ENCODE results near the gene SLAIN2. TPM values are rescaled to one million over a fixed set of nuclear protein-coding genes. Genes with fewer than 3 reads are reported as not detected.
"Not testable (repeated sequence)": the region's sequence is repeated elsewhere in the genome, so short reads cannot be mapped to it uniquely, and the experiment has no call there.

Gene SLAIN2
- total RNA-seq, 2 experiments from 2014 or later: 46.3 to 47.0 TPM

DNA sequence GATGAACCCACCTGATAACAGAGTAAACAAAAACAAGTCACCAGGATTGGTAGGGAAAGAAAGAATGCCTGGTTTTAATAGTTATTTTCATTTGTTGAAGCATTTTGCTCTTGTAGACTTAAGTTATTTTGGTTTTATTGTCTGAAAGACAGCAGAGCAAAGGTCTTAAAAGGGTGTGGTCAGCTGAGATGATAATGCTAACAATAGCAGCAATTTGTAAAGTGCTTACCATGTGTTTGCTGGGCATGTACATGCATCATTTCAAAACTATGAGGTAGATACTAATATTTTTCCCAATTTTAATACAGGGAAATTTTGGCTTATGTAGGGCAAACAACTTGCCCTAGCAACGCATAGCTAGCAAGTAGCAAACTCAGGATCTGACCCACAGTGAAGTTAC, 95.0 kb downstream of the SLAIN2 start:
- Mint-ChIP-seq H3K27me3 (no peaks in the 10 kb centered on the region), H3K27ac (no peak overlapping the region), H3K9me3 (no peaks in the 10 kb centered on the region), H3K4me1 (ENCODE audit: low read depth) (peaks cover 12% of the 10 kb centered on the region), H3K4me3 (no peak overlapping the region), H3K36me3 (ENCODE audit: low read depth) (no peaks in the 10 kb centered on the region)
- no peaks in the 10 kb centered on the region for H3K27me3 ChIP-seq (ENCODE audit: control insufficient read depth in 1 of 2, insufficient read depth in 2 of 2, low read length in 2 of 2)
- POLR2A ChIA-PET: no interaction called here
- CTCF ChIA-PET: no interaction called here
- DNase-seq (no peak), ATAC-seq (ENCODE audit: poor library complexity) (no peak)
- H3K4me1 ChIP-seq (ENCODE audit: insufficient read depth, low read length): peaks cover 4% of the 10 kb centered on the region
- intact Hi-C loops (cut with DNase I, micrococcal nuclease): no loop called here
- TF ChIP-seq, protein P1, sequence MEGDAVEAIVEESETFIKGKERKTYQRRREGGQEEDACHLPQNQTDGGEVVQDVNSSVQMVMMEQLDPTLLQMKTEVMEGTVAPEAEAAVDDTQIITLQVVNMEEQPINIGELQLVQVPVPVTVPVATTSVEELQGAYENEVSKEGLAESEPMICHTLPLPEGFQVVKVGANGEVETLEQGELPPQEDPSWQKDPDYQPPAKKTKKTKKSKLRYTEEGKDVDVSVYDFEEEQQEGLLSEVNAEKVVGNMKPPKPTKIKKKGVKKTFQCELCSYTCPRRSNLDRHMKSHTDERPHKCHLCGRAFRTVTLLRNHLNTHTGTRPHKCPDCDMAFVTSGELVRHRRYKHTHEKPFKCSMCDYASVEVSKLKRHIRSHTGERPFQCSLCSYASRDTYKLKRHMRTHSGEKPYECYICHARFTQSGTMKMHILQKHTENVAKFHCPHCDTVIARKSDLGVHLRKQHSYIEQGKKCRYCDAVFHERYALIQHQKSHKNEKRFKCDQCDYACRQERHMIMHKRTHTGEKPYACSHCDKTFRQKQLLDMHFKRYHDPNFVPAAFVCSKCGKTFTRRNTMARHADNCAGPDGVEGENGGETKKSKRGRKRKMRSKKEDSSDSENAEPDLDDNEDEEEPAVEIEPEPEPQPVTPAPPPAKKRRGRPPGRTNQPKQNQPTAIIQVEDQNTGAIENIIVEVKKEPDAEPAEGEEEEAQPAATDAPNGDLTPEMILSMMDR (IDR thresholded peaks at IDR 0.05): no peak
- no peaks in the 10 kb centered on the region for H3K9me3 ChIP-seq (ENCODE audit: control insufficient read depth in 1 of 2, insufficient read depth in 1 of 2, low read length in 2 of 2)
- no peak overlapping the region for H3K27ac ChIP-seq (ENCODE audit: low read depth in 1 of 2, low read length in 2 of 2)
- no peaks in the 10 kb centered on the region for H3K36me3 ChIP-seq (ENCODE audit: insufficient read depth, low read length)
- no peak overlapping the region for H3K4me3 ChIP-seq (ENCODE audit: low read length)

DNA sequence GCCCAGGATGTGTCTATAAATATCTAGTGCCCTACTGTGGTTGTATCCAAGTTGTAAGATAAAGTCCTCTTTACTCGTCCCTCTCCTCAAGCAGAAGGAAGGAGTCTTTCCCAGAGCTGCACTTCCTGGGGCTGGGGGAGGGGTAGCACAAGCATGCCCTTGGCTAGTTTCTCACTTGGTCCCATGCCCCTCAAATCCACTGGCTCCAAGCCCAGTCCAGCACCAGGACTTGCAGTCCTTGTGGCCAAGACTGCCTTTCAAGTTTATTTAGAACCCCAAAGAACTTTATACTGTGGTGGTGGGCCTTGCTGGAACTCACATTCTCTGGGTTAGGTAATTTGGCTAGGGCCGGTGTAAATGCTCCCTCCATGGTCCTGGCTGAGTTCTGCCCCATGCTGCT, 98.7 kb downstream of the SLAIN2 start:
- Histone ChIP-seq H3K27ac (ENCODE audit: low read depth in 1 of 2, low read length in 2 of 2) (no peak overlapping the region), H3K36me3 (ENCODE audit: insufficient read depth, low read length) (no peaks in the 10 kb centered on the region), H3K27me3 (ENCODE audit: control insufficient read depth in 1 of 2, insufficient read depth in 2 of 2, low read length in 2 of 2) (no peaks in the 10 kb centered on the region), H3K4me1 (ENCODE audit: insufficient read depth, low read length) (no peaks in the 10 kb centered on the region), H3K9me3 (ENCODE audit: control insufficient read depth in 1 of 2, insufficient read depth in 1 of 2, low read length in 2 of 2) (no peaks in the 10 kb centered on the region), H3K4me3 (ENCODE audit: low read length) (no peak overlapping the region)
- TF ChIP-seq, protein P1 (IDR thresholded peaks at IDR 0.05): no peak
- CTCF ChIA-PET: no interaction called here
- H3K27ac Mint-ChIP-seq: no peak overlapping the region
- POLR2A ChIA-PET: no interaction called here
- DNase-seq (no peak), ATAC-seq (ENCODE audit: poor library complexity) (no peak)
- H3K27me3 Mint-ChIP-seq: peaks cover 4% of the 10 kb centered on the region
- no peaks in the 10 kb centered on the region for H3K4me1 Mint-ChIP-seq (ENCODE audit: low read depth)
- intact Hi-C loops (cut with DNase I, micrococcal nuclease): no loop called here
- H3K36me3 Mint-ChIP-seq (ENCODE audit: low read depth): no peaks in the 10 kb centered on the region
- no peak overlapping the region for H3K4me3 Mint-ChIP-seq
- no peaks in the 10 kb centered on the region for H3K9me3 Mint-ChIP-seq

DNA sequence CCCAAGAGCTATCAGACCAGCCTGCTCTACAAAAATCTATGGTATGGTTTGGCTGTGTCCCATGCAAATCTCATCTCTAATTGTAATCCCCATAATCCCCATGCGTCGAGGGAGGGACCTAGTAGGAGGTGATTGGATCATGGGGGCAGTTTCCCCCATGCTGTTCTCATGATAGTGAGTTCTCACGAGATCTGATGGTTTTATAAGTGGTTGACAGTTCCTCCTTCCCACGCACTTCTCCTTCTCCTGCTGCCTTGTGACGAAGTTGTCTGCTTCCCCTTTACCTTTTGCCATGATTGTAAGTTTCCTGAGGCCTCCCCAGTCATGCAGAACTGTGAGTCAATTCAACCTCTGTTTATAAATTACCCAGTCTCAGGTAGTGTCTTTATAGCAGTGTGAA, 99.6 kb downstream of the SLAIN2 start:
- H3K27me3 Mint-ChIP-seq; H3K27ac Mint-ChIP-seq; CTCF ChIA-PET; H3K4me3 ChIP-seq (ENCODE audit: low read length); H3K4me1 Mint-ChIP-seq (ENCODE audit: low read depth); H3K27me3 ChIP-seq (ENCODE audit: control insufficient read depth in 1 of 2, insufficient read depth in 2 of 2, low read length in 2 of 2); H3K4me1 ChIP-seq (ENCODE audit: insufficient read depth, low read length); H3K27ac ChIP-seq (ENCODE audit: low read depth in 1 of 2, low read length in 2 of 2); ATAC-seq (ENCODE audit: poor library complexity); H3K36me3 Mint-ChIP-seq (ENCODE audit: low read depth); H3K36me3 ChIP-seq (ENCODE audit: insufficient read depth, low read length); DNase-seq; POLR2A ChIA-PET; H3K9me3 Mint-ChIP-seq; H3K9me3 ChIP-seq (ENCODE audit: control insufficient read depth in 1 of 2, insufficient read depth in 1 of 2, low read length in 2 of 2); H3K4me3 Mint-ChIP-seq; intact Hi-C loops (cut with DNase I, micrococcal nuclease): not testable (repeated sequence)

DNA sequence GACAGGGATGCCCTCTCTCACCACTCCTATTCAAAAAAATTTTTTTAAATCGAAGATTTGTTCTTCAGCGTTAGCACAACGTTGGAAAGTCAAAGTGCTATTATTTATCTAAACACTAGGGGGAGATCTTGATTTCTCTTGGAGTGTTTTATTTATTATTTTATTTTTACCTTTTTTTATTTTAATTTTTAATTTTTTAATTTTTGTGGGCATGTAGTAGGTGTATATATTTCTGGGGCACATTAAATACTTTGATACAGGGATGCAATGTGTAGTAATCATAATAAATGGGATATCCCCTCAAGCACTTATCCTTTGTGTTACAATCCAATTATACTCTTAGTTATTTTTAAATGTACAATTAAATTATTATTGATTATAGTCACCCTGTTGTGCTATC, 104.4 kb downstream of the SLAIN2 start:
- H3K27me3 ChIP-seq (ENCODE audit: control insufficient read depth in 1 of 2, insufficient read depth in 2 of 2, low read length in 2 of 2): peaks cover 0 to 6% of the 10 kb centered on the region in 2 experiments
- intact Hi-C loops (cut with DNase I, micrococcal nuclease): loop anchor here (2.0 to 5.0 kb wide), 2 partner anchors 517 kb away; no protein-coding TSS in a partner anchor
- H3K4me3 ChIP-seq (ENCODE audit: low read length): no peak overlapping the region
- no peaks in the 10 kb centered on the region for H3K4me1 Mint-ChIP-seq (ENCODE audit: low read depth)
- no peaks in the 10 kb centered on the region for H3K9me3 Mint-ChIP-seq
- H3K27ac Mint-ChIP-seq: no peak overlapping the region
- H3K4me1 ChIP-seq (ENCODE audit: insufficient read depth, low read length): no peaks in the 10 kb centered on the region
- ChIA-PET CTCF (no interaction called here), POLR2A (no interaction called here)
- no peak overlapping the region for H3K4me3 Mint-ChIP-seq
- peaks cover 23% of the 10 kb centered on the region for H3K27me3 Mint-ChIP-seq
- no peaks in the 10 kb centered on the region for H3K36me3 ChIP-seq (ENCODE audit: insufficient read depth, low read length)
- no peaks in the 10 kb centered on the region for H3K9me3 ChIP-seq (ENCODE audit: control insufficient read depth in 1 of 2, insufficient read depth in 1 of 2, low read length in 2 of 2)
- H3K36me3 Mint-ChIP-seq (ENCODE audit: low read depth): no peaks in the 10 kb centered on the region
- ATAC-seq (ENCODE audit: poor library complexity) (no peak), DNase-seq (peak in 3 of 14 experiments; percentile 15 to 23 (median 18))
- H3K27ac ChIP-seq (ENCODE audit: low read depth in 1 of 2, low read length in 2 of 2): no peak overlapping the region
- TF ChIP-seq, protein P1 (IDR thresholded peaks at IDR 0.05): peak; percentile 74
